ES-I3 (cell line): ENCODE data around the gene KCTD5.

ENCODE experiments used
- H3K36me3 ChIP-seq: 2 replicates; pipeline ENCODE4 v1.6.1; 2013; ENCODE audit warnings: mild to moderate bottlenecking, low read length, control low read depth, moderate library complexity; ENCODE audit not compliant: insufficient read depth
- H3K4me1 ChIP-seq: 2 replicates; pipeline ENCODE4 v1.6.1; 2013; ENCODE audit warnings: mild to moderate bottlenecking, control low read depth, low read length; ENCODE audit not compliant: insufficient read depth
- H3K9ac ChIP-seq: 2 replicates; pipeline ENCODE4 v1.6.1; 2013; ENCODE audit warnings: low read depth, mild to moderate bottlenecking, low read length, moderate library complexity
- H3K9me3 ChIP-seq: 2 replicates; pipeline ENCODE4 v1.6.1; 2013; ENCODE audit warnings: mild to moderate bottlenecking, low read length, moderate library complexity; ENCODE audit not compliant: control insufficient read depth, insufficient read depth

The KCTD5 gene

DNA sequence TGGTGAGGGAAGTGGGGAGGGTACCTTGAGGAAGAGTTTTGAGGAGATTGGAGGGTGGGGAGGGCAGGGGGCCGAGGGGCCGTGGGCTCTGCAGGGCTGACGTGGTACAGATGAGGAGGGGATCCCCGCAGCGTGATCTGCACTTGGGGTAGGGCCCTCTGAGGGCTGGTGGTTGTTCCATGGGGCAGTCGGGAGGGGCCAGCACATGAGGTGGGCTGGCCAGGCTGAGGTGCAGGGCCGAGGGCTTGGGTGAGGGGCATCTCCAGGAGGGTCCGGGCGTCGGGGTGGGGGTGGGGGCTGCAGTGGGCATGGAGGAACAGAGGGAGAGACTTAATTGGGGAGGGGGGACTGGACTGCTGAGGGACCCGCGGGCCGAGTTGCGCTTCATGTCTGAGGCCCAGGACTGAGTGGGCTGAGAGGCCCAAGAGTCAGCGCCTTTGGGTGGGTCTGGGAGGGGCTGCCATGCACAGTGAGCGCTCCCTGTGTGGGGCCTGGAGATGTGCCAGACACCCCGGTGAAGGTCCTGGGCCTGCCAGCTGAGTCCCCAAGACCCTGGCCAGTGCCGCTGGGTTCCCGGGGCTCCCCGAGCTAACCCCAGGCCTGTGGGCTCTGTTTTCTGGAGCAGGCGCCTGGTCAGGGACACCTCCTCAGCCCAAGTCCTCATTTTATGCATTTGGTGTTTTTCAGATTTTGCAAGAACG, 24.4 kb downstream of the KCTD5 start:
- H3K9me3 ChIP-seq, result no peaks in the 10 kb centered on the region
- H3K36me3 ChIP-seq, result peaks cover 8% of the 10 kb centered on the region; the same call in 1 of the 2 replicates
- H3K9ac ChIP-seq, result no peak overlapping the region
- no peaks in the 10 kb centered on the region for H3K4me1 ChIP-seq

DNA sequence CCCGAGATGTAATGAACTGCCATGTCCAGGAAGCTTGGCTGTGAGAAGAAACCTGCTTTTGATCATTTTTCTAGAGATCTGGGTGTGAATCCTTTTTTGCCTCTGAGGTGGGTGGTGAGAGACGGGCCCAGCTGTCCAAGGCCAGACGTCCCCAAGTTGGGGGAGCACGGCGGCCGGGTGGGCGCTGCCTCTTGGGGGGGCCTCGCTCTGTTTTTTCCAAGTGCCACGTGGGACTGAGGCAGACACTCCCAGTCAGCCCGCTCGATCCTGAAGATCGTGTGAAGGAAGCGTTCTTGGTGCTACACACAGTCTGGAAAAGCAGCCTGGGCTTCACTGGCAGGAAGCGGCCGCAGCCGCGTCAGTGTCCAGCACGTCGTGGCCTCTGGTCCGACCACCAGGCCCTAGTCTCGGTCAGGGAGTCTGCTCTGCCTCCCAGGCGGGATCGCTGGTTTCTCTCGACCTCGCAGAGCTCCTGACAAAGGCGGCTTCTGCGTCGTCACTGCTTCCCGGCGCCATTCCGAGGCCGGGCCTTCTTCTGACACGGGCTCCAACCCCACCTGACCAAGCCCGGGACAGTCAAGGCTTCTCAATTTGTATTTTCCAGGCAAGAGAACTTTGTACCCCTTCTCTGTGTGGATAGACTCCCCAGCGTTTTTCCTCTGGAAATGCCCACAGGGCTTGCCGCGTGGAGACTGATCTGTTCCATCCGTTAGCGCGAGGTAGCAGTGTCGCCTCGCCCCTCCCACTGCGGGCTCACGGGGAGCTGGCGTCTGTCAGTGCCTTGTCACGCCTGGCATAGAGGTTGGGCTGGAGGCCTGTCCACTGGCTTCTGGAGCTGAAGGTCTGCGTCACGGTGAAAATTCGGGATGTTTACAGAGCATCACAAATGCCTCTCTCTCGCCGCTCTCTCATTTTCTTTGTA, 25.3 kb downstream of the KCTD5 start:
- Histone ChIP-seq H3K36me3 (peaks cover 8% of the 10 kb centered on the region; the same call in 1 of the 2 replicates), H3K4me1 (no peaks in the 10 kb centered on the region), H3K9me3 (no peaks in the 10 kb centered on the region), H3K9ac (no peak overlapping the region)

- Histone ChIP-seq H3K9me3 (no peaks in the 10 kb centered on the region), H3K36me3 (peaks cover 8% of the 10 kb centered on the region; the same call in 1 of the 2 replicates), H3K4me1 (no peaks in the 10 kb centered on the region), H3K9ac (no peak overlapping the region)
Observed at GRCh38 chr16:2708290-2708639, 25.9 kb downstream of the KCTD5 start.

GRCh38 chr16:2708955-2709587, 26.7 kb downstream of the KCTD5 start:
- peaks cover 8% of the 10 kb centered on the region; the same call in 1 of the 2 replicates for H3K36me3 ChIP-seq
- no peaks in the 10 kb centered on the region for H3K4me1 ChIP-seq
- H3K9me3 ChIP-seq, result no peaks in the 10 kb centered on the region
- no peak overlapping the region for H3K9ac ChIP-seq

- peaks cover 8% of the 10 kb centered on the region; the same call in 1 of the 2 replicates for H3K36me3 ChIP-seq
- no peaks in the 10 kb centered on the region for H3K4me1 ChIP-seq
- H3K9me3 ChIP-seq, result no peaks in the 10 kb centered on the region
- no peak overlapping the region for H3K9ac ChIP-seq
Observed at GRCh38 chr16:2709588-2709984, 27.3 kb downstream of the KCTD5 start.

DNA sequence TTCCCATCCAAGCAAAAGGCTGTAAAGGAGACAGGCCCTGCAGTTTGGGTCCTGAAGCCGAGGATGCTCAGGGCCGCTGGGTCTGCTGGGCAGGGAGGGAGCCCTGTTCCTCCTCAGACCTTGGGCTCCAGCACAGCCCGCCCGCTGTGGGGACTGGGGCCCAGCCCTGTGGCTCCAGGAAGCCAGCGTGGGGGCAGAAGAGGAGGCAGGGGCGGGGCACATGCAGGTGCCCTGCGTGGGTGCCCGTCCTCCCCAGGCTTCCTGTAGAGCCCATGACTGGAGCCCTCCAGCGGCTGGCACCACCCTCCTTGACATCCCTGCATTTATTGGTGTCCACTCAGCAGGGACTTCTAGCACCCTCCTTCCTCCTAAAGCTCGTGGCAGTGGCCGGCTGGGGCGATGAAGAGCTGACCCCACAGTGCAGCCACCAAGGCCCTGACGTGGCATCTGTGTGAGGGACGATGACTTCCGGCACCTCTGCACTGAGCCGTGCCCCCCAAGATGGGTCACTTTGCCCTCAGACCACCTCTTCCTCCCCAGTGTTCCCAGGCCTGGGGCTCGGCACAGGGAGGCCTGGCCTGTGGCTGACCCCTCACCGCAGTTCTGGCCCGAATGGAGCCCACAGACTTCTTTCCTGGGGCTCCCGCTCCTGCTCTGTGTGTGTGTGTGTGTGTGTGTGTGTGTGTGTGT, 27.8 kb downstream of the KCTD5 start:
- H3K9me3 ChIP-seq, result no peaks in the 10 kb centered on the region
- no peak overlapping the region for H3K9ac ChIP-seq
- peaks cover 8% of the 10 kb centered on the region; the same call in 1 of the 2 replicates for H3K36me3 ChIP-seq
- H3K4me1 ChIP-seq, result no peaks in the 10 kb centered on the region

- Histone ChIP-seq H3K36me3 (peaks cover 8% of the 10 kb centered on the region; the same call in 1 of the 2 replicates), H3K4me1 (no peaks in the 10 kb centered on the region; the same call in 1 of the 2 replicates), H3K9me3 (no peaks in the 10 kb centered on the region), H3K9ac (no peak overlapping the region)
Observed at GRCh38 chr16:2710711-2711231, 28.4 kb downstream of the KCTD5 start.

- Histone ChIP-seq H3K36me3 (peaks cover 8% of the 10 kb centered on the region; the same call in 1 of the 2 replicates), H3K9ac (no peak overlapping the region), H3K9me3 (no peaks in the 10 kb centered on the region), H3K4me1 (no peaks in the 10 kb centered on the region; the same call in 1 of the 2 replicates)
Observed at GRCh38 chr16:2711370-2712062, 29.2 kb downstream of the KCTD5 start.

DNA sequence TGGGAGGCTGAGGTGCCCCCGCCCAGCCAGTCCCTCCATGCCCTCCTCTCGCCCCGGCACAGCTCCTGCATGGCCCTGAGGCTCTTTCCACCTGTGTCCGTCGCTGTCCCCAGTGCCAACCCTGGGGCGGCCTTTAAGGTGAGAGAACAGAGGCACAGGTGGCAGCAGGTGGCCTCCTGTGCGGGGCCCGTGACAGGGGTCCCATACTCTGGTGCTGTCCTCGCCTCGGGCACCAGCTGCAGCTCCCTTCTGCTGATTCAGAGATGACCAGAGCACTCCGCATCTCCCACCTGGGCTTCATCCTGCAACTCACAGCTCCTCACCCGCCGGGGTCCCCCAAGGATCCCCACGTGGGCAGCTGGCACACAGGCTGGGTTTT, 29.7 kb downstream of the KCTD5 start:
- H3K9me3 ChIP-seq, result no peaks in the 10 kb centered on the region
- no peak overlapping the region for H3K9ac ChIP-seq
- peaks cover 8% of the 10 kb centered on the region; the same call in 1 of the 2 replicates for H3K36me3 ChIP-seq
- no peaks in the 10 kb centered on the region; the same call in 1 of the 2 replicates for H3K4me1 ChIP-seq

- H3K9me3 ChIP-seq, result no peaks in the 10 kb centered on the region
- H3K9ac ChIP-seq, result no peak overlapping the region
- H3K36me3 ChIP-seq, result peaks cover 8% of the 10 kb centered on the region; the same call in 1 of the 2 replicates
- no peaks in the 10 kb centered on the region; the same call in 1 of the 2 replicates for H3K4me1 ChIP-seq
Observed at GRCh38 chr16:2712546-2712945, 30.2 kb downstream of the KCTD5 start.

- Histone ChIP-seq H3K4me1 (no peaks in the 10 kb centered on the region; the same call in 1 of the 2 replicates), H3K9ac (no peak overlapping the region), H3K36me3 (peaks cover 1% of the 10 kb centered on the region; the same call in 1 of the 2 replicates), H3K9me3 (no peaks in the 10 kb centered on the region)
Observed at GRCh38 chr16:2713523-2713922, 31.2 kb downstream of the KCTD5 start.

DNA sequence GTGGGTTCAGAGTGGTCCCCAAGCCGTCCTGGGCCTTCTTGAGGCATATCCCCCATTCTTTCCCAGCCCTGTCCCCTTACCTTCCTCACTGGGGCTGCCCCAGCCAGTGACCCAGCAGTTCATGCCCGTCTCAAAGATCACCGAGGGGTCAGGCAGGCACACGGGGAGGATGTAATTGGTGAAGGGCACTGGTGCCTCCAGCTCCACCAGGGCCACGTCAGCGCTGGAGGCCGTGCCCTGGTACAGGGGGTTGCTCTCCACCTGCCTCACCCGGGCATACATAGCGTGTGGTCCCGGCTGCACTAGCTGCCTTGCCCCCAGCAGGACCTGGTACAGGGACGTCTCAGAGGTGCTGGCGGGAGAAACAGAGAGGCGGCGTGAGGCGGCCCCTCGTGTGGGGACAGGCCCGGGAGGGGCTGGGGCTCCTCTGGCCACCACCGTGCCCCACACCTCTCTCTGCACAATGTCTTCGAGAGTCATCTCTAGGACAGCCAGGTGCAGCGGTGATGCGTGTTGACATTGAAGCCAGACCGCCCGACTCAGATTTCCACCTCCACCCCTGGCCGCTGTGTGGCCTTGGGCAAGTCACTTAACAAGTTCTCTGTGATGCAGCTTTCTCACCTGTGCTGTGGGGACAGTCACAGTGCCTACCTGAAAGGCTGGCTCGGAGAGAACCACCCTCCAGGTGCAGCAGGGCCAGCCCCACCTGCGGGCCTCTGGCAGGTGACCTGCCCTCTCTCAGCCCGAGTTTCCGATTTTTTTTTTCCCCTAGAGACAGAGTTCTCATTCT, 31.9 kb downstream of the KCTD5 start:
- H3K4me1 ChIP-seq, result no peaks in the 10 kb centered on the region; the same call in 1 of the 2 replicates
- no peak overlapping the region for H3K9ac ChIP-seq
- H3K9me3 ChIP-seq, result no peaks in the 10 kb centered on the region
- no peaks in the 10 kb centered on the region for H3K36me3 ChIP-seq

DNA sequence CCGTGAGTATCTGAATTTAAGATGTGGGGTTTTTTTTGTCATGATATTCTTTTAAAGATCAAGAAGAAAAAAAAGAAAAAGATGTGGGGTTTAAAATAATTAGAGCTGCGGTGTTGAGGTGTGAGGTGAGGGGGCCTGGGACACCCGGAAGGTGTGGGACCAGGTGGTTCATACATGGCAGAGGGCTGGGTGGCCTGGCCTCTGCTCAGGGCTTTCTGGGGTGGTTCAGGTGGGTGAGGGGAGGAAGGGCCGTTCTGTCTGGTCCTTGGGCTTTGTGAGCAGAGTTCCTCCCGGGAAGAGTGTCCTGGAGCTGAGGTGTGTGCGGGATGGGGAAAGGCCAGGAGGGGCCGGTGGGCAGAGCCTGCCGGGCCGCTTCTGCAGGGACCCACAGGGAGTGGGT, 32.7 kb downstream of the KCTD5 start:
- H3K36me3 ChIP-seq, result no peaks in the 10 kb centered on the region
- H3K4me1 ChIP-seq, result no peaks in the 10 kb centered on the region; the same call in 1 of the 2 replicates
- no peaks in the 10 kb centered on the region for H3K9me3 ChIP-seq
- H3K9ac ChIP-seq, result no peak overlapping the region
